CD14-positive monocyte (primary cell): ENCODE results near the gene PKHD1. TPM values are rescaled to one million over a fixed set of nuclear protein-coding genes. Genes with fewer than 3 reads are reported as not detected.

Source experiments
- DNase-seq, 3 donors: peaks; one replicate each; pipeline ENCODE4 v3.0.0-alpha.2; 2011 to 2022
- H2AFZ ChIP-seq: 2 replicates; pipeline ENCODE4 v1.6.0; 2012; ENCODE audit warnings: mild to moderate bottlenecking, low read depth, low read length, inconsistent platforms; ENCODE audit not compliant: insufficient read depth, poor library complexity, severe bottlenecking
- H3K27ac ChIP-seq, 2 donors: 1 replicate in 1 of 2; 2 replicates in 1 of 2; pipeline ENCODE4 v1.5.1; 2012 to 2013; ENCODE audit warnings: low read length in 2 of 2, control low read depth in 1 of 2, inconsistent platforms in 1 of 2, low read depth in 1 of 2, mild to moderate bottlenecking in 1 of 2
- H3K27me3 ChIP-seq, 2 donors: one replicate each; pipeline versions ENCODE4 v1.6.0 to v1.6.1; 2011 to 2013; ENCODE audit warnings: low read length in 2 of 2; ENCODE audit not compliant: control insufficient read depth in 2 of 2, insufficient read depth in 2 of 2
- H3K36me3 ChIP-seq, 2 donors: replicated peaks in 1 of 2; 1 replicate in 1 of 2; 2 replicates in 1 of 2; pipeline versions ENCODE4 v1.5.1 to v1.6.1; 2012 to 2013; ENCODE audit warnings: low read length in 2 of 2, control low read depth in 1 of 2, inconsistent platforms in 1 of 2, mild to moderate bottlenecking in 1 of 2; ENCODE audit not compliant: insufficient read depth in 2 of 2, control insufficient read depth in 1 of 2
- H3K4me1 ChIP-seq, 2 donors: 1 replicate in 1 of 2; 2 replicates in 1 of 2; pipeline versions ENCODE4 v1.5.1 to v1.6.1; 2012 to 2013; ENCODE audit warnings: low read length in 2 of 2, control low read depth in 1 of 2, inconsistent platforms in 1 of 2, mild to moderate bottlenecking in 1 of 2, moderate library complexity in 1 of 2; ENCODE audit not compliant: insufficient read depth in 2 of 2, control insufficient read depth in 1 of 2
- H3K4me2 ChIP-seq: replicated peaks from 2 replicates; pipeline ENCODE3; 2012; ENCODE audit warnings: low read length, moderate library complexity, mild to moderate bottlenecking; ENCODE audit not compliant: poor library complexity, severe bottlenecking; ENCODE audit errors: extremely low read depth
- H3K4me3 ChIP-seq, 3 experiments: fragments of 200-600 bp in 1 of 3; sonication (generic) in 1 of 3; replicated peaks in 1 of 3; 1 replicate in 2 of 3; 2 replicates in 1 of 3; pipeline ENCODE4 v1.5.1; 2011 to 2013; ENCODE audit warnings: low read length in 3 of 3, mild to moderate bottlenecking in 3 of 3, control low read depth in 2 of 3, low read depth in 2 of 3, inconsistent platforms in 1 of 3, moderate library complexity in 1 of 3
- H3K79me2 ChIP-seq: 2 replicates; pipeline ENCODE4 v1.6.0; 2012; ENCODE audit warnings: mild to moderate bottlenecking, control low read depth, inconsistent platforms, low read length, moderate library complexity; ENCODE audit not compliant: insufficient read depth
- H3K9ac ChIP-seq: 2 replicates; pipeline ENCODE4 v1.6.0; 2017; ENCODE audit warnings: low read length, mild to moderate bottlenecking; ENCODE audit not compliant: insufficient read depth, poor library complexity, severe bottlenecking
- H3K9me3 ChIP-seq, 2 donors: replicated peaks in 1 of 2; 1 replicate in 1 of 2; 2 replicates in 1 of 2; pipeline versions ENCODE4 v1.5.1 to v1.6.1; 2012 to 2013; ENCODE audit warnings: low read length in 2 of 2, control low read depth in 1 of 2; ENCODE audit not compliant: control insufficient read depth in 1 of 2, insufficient read depth in 1 of 2
- H4K20me1 ChIP-seq: 2 replicates; pipeline ENCODE4 v1.6.0; 2012; ENCODE audit warnings: mild to moderate bottlenecking, low read length, control low read depth, moderate library complexity; ENCODE audit not compliant: insufficient read depth
- H3K27ac Mint-ChIP-seq, 7 donors: one replicate each; pipeline ENCODE4 v1.8.0; 2020; ENCODE audit warnings: mild to moderate bottlenecking in 7 of 7, mixed read lengths in 7 of 7, moderate library complexity in 6 of 7, inconsistent platforms in 2 of 7
- H3K27me3 Mint-ChIP-seq, 3 donors: one replicate each; pipeline ENCODE4 v1.8.0; 2021 to 2022; ENCODE audit warnings: low read depth in 3 of 3, mild to moderate bottlenecking in 3 of 3, mixed read lengths in 3 of 3, moderate library complexity in 3 of 3, inconsistent platforms in 1 of 3
- H3K36me3 Mint-ChIP-seq, 2 donors: one replicate each; pipeline ENCODE4 v1.8.0; 2020; ENCODE audit warnings: mixed read lengths in 2 of 2, inconsistent platforms in 1 of 2, mild to moderate bottlenecking in 1 of 2
- H3K4me1 Mint-ChIP-seq: one replicate; pipeline ENCODE4 v1.8.0; 2020; ENCODE audit warnings: mild to moderate bottlenecking, mixed read lengths
- H3K4me3 Mint-ChIP-seq, 2 donors: one replicate each; pipeline ENCODE4 v1.8.0; 2020; ENCODE audit warnings: mild to moderate bottlenecking in 2 of 2, mixed read lengths in 2 of 2, moderate library complexity in 1 of 2
- H3K9me3 Mint-ChIP-seq, 7 donors: one replicate each; pipeline ENCODE4 v1.8.0; 2020 to 2022; ENCODE audit warnings: mixed read lengths in 7 of 7, mild to moderate bottlenecking in 6 of 7, moderate library complexity in 6 of 7, inconsistent platforms in 2 of 7
- CTCF ChIP-seq: fragments of 200-600 bp; IDR thresholded peaks from one replicate; pipeline ENCODE4 v1.8.0; 2022; ENCODE audit warnings: antibody characterized with exemption, mild to moderate bottlenecking
- WGBS: methylation state at CpG from one replicate; pipeline ENCODE4 v1.1.5; 2013; ENCODE audit warnings: missing lambda C conversion rate; ENCODE audit not compliant: insufficient coverage; 5-methylcytosine and 5-hydroxymethylcytosine counted together
- intact Hi-C, 2 donors: fragments of 100-400 bp; cut with micrococcal nuclease; formaldehyde crosslinking; loops; one replicate each; pipeline versions ENCODE4 v1.15.0 to v1.15.1; 2023
- polyA plus RNA-seq, 3 donors: library from polyadenylated mRNA; depleted of rRNA in 1 of 3; unstranded in 2 of 3; stranded (reverse) in 1 of 3; fragments of 300-500 nt in 2 of 3; fragments of >200 nt in 1 of 3; fragmentation: Illumina TruSeq in 2 of 3; gene quantifications; 1 replicate in 2 of 3; 2 replicates in 1 of 3; pipeline ENCODE4 v1.2.3, GENCODE V29; 2012 to 2021

Gene PKHD1
- polyA plus RNA-seq, 3 donors: not detected

- no peaks in the 10 kb centered on the region for H3K9me3 ChIP-seq
- intact Hi-C loops: no loop called here
- peaks cover 0 to 2% (median 0%) of the 10 kb centered on the region in 7 donors for H3K9me3 Mint-ChIP-seq
Measured at GRCh38 chr6:51684038-51684437, 403.4 kb downstream of the PKHD1 start.

GRCh38 chr6:51678905-51679620 lies 408.4 kb downstream of the PKHD1 start:
- Histone ChIP-seq H3K79me2 (no peaks in the 10 kb centered on the region), H3K4me1 (no peaks in the 10 kb centered on the region), H4K20me1 (no peaks in the 10 kb centered on the region), H3K27me3 (no peaks in the 10 kb centered on the region), H3K4me2 (no peak overlapping the region), H3K27ac (no peak overlapping the region), H3K36me3 (no peaks in the 10 kb centered on the region), H3K9ac (no peak overlapping the region), H3K9me3 (no peaks in the 10 kb centered on the region), H3K4me3 (no peak overlapping the region), H2AFZ (no peak overlapping the region)
- Mint-ChIP-seq H3K4me3 (no peak overlapping the region), H3K27me3 (no peaks in the 10 kb centered on the region), H3K27ac (no peak overlapping the region), H3K9me3 (peaks cover 0 to 2% (median 0%) of the 10 kb centered on the region in 7 donors), H3K4me1 (no peaks in the 10 kb centered on the region), H3K36me3 (no peaks in the 10 kb centered on the region)
- DNase-seq: no peak
- 100% methylated on average over 1 of the region's 5 CpGs for WGBS
- TF ChIP-seq CTCF: no peak
- intact Hi-C loops: no loop called here

More at GRCh38 chr6:51684038-51684437, 403.4 kb downstream of the PKHD1 start:
- no peak for DNase-seq
- H3K27me3 Mint-ChIP-seq: no peaks in the 10 kb centered on the region
- no peak overlapping the region for H3K4me2 ChIP-seq
- WGBS: no CpG with 5 or more reads among the region's 1 CpG
- no peaks in the 10 kb centered on the region for H3K4me1 ChIP-seq
- H3K27me3 ChIP-seq: no peaks in the 10 kb centered on the region
- H3K36me3 Mint-ChIP-seq: no peaks in the 10 kb centered on the region
- H2AFZ ChIP-seq: no peak overlapping the region
- no peak overlapping the region for H3K4me3 ChIP-seq
- TF ChIP-seq CTCF: no peak
- H3K9ac ChIP-seq: no peak overlapping the region
- no peaks in the 10 kb centered on the region for H4K20me1 ChIP-seq
- H3K36me3 ChIP-seq: no peaks in the 10 kb centered on the region
- no peaks in the 10 kb centered on the region for H3K79me2 ChIP-seq
- H3K4me1 Mint-ChIP-seq: no peaks in the 10 kb centered on the region
- H3K4me3 Mint-ChIP-seq: no peak overlapping the region
- no peak overlapping the region for H3K27ac ChIP-seq
- H3K27ac Mint-ChIP-seq: no peak overlapping the region
